ENCODE measurements around the gene PACRG. TPM values are rescaled to one million over a fixed set of nuclear protein-coding genes. Genes with fewer than 3 reads are reported as not detected.

PACRG gene
- total and polyA plus RNA-seq, 10 of the 15 experiments (the other 5 are each of a cell fraction or from before 2014, with no cell fraction given) = not detected

DNA sequence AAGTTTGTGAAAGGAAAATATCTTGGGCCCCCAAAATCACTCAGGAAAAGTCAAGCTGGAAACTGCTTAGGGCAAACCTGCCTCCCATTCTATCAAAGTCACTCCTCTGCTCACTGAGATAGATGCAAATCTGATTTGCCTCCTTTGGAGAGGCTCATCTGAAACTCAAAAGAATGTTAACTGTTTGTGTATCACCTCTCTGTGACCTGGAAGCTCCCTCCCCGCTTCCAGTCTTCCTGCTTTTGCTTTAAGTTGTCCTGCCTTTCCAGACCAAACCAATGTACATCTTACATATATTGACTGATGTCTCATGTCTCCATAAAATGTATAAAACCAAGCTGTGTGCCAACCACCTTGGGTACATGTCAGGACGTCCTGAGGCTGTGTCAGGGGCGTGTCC lies 355.4 kb downstream of the PACRG start:
- Histone ChIP-seq H3K4me3 (no peak overlapping the region), H3K9ac (ENCODE audit: control insufficient read depth, insufficient read depth, low read length) (no peak overlapping the region), H3K36me3 (ENCODE audit: control insufficient read depth in 2 of 2, insufficient read depth in 2 of 2, low read length in 1 of 2) (no peaks in the 10 kb centered on the region), H3K9me3 (replicated peaks; ENCODE audit: control insufficient read depth, insufficient read depth, low read length) (no peaks in the 10 kb centered on the region), H3K27ac (ENCODE audit: control insufficient read depth, insufficient read depth) (no peak overlapping the region), H2AFZ (ENCODE audit: control insufficient read depth, low read depth, low read length) (no peak overlapping the region), H3K4me2 (ENCODE audit: control insufficient read depth, insufficient read depth) (no peak overlapping the region), H3K79me2 (ENCODE audit: control insufficient read depth, insufficient read depth, low read length) (no peaks in the 10 kb centered on the region), H3K27me3 (replicated peaks in 1 of 2; ENCODE audit: control insufficient read depth in 2 of 2, insufficient read depth in 2 of 2, low read length in 1 of 2) (no peaks in the 10 kb centered on the region), H3K4me1 (ENCODE audit: control insufficient read depth, insufficient read depth, low read length) (no peaks in the 10 kb centered on the region), H4K20me1 (ENCODE audit: control insufficient read depth, insufficient read depth) (no peaks in the 10 kb centered on the region)
- DNase-seq (ENCODE audit: low read depth, low spot score) (no peak), FAIRE-seq (no peak), ATAC-seq (no peak)
- RAD21 ChIA-PET (ENCODE audit: unreplicated experiment) = no interaction called here
- intact Hi-C loops (cut with micrococcal nuclease; ENCODE audit: unreplicated experiment) = no loop called here
- POLR2A ChIA-PET = interaction anchor here (0.6 kb wide), 1 partner anchor 844 kb away, joined by 5 read pairs; no protein-coding TSS in a partner anchor
- SMC1A ChIA-PET (ENCODE audit: uncharacterized antibody, unreplicated experiment) = no interaction called here
- TF ChIP-seq FOS (IDR thresholded peaks at IDR 0.05; ENCODE audit: borderline replicate concordance, extremely low read depth, insufficient read length) (no peak), POLR2AphosphoS2 (IDR thresholded peaks at IDR 0.05; ENCODE audit: low read depth, low read length) (no peak)
- no TSS peak for BruUV-seq (replicated peaks)
- CTCF ChIA-PET = no interaction called here
- in situ Hi-C loops (cut with MboI) = no loop called here
- 8% methylated on average over 3 of the region's 3 CpGs for WGBS (ENCODE audit: insufficient coverage, insufficient replicate concordance, low lambda C conversion rate, missing lambda C conversion rate)

DNA sequence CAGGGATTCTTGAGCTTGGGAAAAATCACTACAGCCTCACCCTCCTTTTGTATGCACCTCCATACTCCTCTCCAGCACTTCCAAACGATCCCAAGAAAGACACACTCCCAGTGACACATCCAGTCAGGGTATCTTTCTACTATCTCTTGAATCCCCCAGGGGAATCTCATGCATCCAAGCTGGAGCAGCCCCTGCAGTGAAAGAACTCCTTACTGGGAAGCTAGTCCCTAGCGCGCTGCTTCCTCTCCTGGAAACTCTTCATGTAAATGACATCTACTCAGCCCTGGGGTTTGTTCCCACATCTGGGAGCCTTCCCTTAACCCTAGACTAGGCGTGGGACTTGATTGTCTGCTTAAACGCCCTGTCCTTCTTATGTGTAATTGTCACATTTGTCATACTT lies 357.7 kb downstream of the PACRG start:
- in situ Hi-C loops (cut with MboI) (no loop called here), intact Hi-C loops (cut with micrococcal nuclease; ENCODE audit: unreplicated experiment) (no loop called here)
- ChIA-PET CTCF (no interaction called here), SMC1A (ENCODE audit: uncharacterized antibody, unreplicated experiment) (interaction anchor here (1.3 kb wide), 1 partner anchor 8 kb away, joined by 3 read pairs; no protein-coding TSS in a partner anchor), POLR2A (no interaction called here), RAD21 (ENCODE audit: unreplicated experiment) (no interaction called here)
- no peak for ATAC-seq
- H4K20me1 ChIP-seq (ENCODE audit: control insufficient read depth, insufficient read depth) = no peaks in the 10 kb centered on the region
- H3K27ac ChIP-seq (ENCODE audit: control insufficient read depth, insufficient read depth) = no peak overlapping the region
- no peak for DNase-seq (ENCODE audit: low read depth, low spot score)
- FAIRE-seq = no peak
- no peaks in the 10 kb centered on the region for H3K9me3 ChIP-seq (replicated peaks; ENCODE audit: control insufficient read depth, insufficient read depth, low read length)
- H3K27me3 ChIP-seq (replicated peaks in 1 of 2; ENCODE audit: control insufficient read depth in 2 of 2, insufficient read depth in 2 of 2, low read length in 1 of 2) = no peaks in the 10 kb centered on the region
- BruUV-seq (replicated peaks) = no TSS peak
- H3K79me2 ChIP-seq (ENCODE audit: control insufficient read depth, insufficient read depth, low read length) = no peaks in the 10 kb centered on the region
- no peaks in the 10 kb centered on the region for H3K4me1 ChIP-seq (ENCODE audit: control insufficient read depth, insufficient read depth, low read length)
- H3K4me2 ChIP-seq (ENCODE audit: control insufficient read depth, insufficient read depth) = no peak overlapping the region
- H3K9ac ChIP-seq (ENCODE audit: control insufficient read depth, insufficient read depth, low read length) = no peak overlapping the region
- TF ChIP-seq EP300 (IDR thresholded peaks at IDR 0.05; ENCODE audit: borderline replicate concordance in 1 of 2, control insufficient read depth in 1 of 2, low read depth in 2 of 2, low read length in 2 of 2) (no peak), ZNF24 (IDR thresholded peaks at IDR 0.05) (no peak), DPF2 (IDR thresholded peaks at IDR 0.05) (no peak), HDAC2 (IDR thresholded peaks at IDR 0.05) (no peak), RFX5 (IDR thresholded peaks at IDR 0.05; ENCODE audit: low read depth, low read length) (no peak), EZH2 (IDR thresholded peaks at IDR 0.05; ENCODE audit: borderline replicate concordance, control insufficient read depth, low read depth, low read length) (no peak), IRF4 (IDR thresholded peaks at IDR 0.05; ENCODE audit: low read depth, low read length) (no peak), NR2F1 (conservative IDR thresholded peaks at IDR 0.05) (no peak), POLR2A (IDR thresholded peaks at IDR 0.05; ENCODE audit: low read depth, low read length) (no peak)
- TF ChIP-seq, protein P1, sequence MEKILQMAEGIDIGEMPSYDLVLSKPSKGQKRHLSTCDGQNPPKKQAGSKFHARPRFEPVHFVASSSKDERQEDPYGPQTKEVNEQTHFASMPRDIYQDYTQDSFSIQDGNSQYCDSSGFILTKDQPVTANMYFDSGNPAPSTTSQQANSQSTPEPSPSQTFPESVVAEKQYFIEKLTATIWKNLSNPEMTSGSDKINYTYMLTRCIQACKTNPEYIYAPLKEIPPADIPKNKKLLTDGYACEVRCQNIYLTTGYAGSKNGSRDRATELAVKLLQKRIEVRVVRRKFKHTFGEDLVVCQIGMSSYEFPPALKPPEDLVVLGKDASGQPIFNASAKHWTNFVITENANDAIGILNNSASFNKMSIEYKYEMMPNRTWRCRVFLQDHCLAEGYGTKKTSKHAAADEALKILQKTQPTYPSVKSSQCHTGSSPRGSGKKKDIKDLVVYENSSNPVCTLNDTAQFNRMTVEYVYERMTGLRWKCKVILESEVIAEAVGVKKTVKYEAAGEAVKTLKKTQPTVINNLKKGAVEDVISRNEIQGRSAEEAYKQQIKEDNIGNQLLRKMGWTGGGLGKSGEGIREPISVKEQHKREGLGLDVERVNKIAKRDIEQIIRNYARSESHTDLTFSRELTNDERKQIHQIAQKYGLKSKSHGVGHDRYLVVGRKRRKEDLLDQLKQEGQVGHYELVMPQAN (conservative IDR thresholded peaks at IDR 0.05) = no peak
- TF ChIP-seq, protein P2, sequence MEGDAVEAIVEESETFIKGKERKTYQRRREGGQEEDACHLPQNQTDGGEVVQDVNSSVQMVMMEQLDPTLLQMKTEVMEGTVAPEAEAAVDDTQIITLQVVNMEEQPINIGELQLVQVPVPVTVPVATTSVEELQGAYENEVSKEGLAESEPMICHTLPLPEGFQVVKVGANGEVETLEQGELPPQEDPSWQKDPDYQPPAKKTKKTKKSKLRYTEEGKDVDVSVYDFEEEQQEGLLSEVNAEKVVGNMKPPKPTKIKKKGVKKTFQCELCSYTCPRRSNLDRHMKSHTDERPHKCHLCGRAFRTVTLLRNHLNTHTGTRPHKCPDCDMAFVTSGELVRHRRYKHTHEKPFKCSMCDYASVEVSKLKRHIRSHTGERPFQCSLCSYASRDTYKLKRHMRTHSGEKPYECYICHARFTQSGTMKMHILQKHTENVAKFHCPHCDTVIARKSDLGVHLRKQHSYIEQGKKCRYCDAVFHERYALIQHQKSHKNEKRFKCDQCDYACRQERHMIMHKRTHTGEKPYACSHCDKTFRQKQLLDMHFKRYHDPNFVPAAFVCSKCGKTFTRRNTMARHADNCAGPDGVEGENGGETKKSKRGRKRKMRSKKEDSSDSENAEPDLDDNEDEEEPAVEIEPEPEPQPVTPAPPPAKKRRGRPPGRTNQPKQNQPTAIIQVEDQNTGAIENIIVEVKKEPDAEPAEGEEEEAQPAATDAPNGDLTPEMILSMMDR (IDR thresholded peaks at IDR 0.05 in 2 of 3, conservative IDR thresholded peaks at IDR 0.05 in 1 of 3; ENCODE audit: control insufficient read depth in 2 of 3, extremely low read depth in 1 of 3, insufficient read depth in 1 of 3, low read depth in 3 of 3, low read length in 3 of 3) = no peak
- TF ChIP-seq, protein P3, sequence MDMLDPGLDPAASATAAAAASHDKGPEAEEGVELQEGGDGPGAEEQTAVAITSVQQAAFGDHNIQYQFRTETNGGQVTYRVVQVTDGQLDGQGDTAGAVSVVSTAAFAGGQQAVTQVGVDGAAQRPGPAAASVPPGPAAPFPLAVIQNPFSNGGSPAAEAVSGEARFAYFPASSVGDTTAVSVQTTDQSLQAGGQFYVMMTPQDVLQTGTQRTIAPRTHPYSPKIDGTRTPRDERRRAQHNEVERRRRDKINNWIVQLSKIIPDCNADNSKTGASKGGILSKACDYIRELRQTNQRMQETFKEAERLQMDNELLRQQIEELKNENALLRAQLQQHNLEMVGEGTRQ (IDR thresholded peaks at IDR 0.05; ENCODE audit: borderline replicate concordance, low read depth, low read length) = no peak
- no peak overlapping the region for H3K4me3 ChIP-seq
- H3K36me3 ChIP-seq (ENCODE audit: control insufficient read depth in 2 of 2, insufficient read depth in 2 of 2, low read length in 1 of 2) = no peaks in the 10 kb centered on the region
- 40% methylated on average over 5 of the region's 5 CpGs for WGBS (ENCODE audit: insufficient coverage, insufficient replicate concordance, low lambda C conversion rate, missing lambda C conversion rate)
- H2AFZ ChIP-seq (ENCODE audit: control insufficient read depth, low read depth, low read length) = no peak overlapping the region
